ENCODE measurements around the gene MYBPC3. TPM values are rescaled to one million over a fixed set of nuclear protein-coding genes. Genes with fewer than 3 reads are reported as not detected.

Gene MYBPC3
- total and polyA plus RNA-seq, 2 donors (not counting 3 experiments of a cell fraction or from before 2014, with no cell fraction given): not detected

DNA sequence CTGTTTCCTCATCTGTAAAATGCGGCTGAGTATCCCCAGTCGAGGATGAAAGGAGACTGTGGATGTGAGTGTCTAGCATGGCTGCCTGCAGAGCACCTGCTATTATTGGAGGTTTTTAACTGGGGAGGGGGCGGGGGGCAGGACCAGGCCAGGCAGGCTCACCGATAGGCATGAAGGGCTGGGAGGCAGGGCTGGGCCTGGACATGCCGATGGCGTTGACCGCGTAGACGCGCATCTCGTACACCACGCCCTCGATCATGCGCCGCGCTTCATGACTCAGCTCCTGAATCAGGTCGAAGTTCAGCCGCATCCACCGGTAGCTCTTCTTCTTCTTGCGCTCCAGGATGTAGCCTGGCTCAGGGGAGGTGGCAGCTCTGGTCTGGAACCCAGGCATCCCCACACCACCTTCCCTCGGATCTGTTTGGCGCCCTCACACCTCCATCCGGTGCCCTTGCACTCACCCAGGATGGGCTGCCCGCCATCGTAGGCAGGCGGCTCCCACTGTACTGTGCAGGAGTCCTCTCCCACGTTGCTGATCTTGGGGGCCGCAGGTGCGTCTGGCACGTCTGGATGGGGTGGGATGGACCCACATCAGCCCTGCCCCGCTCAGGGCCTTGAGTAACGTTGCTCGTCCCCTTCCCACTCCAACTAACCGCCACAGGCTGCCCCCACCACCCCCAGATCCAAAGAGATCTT, 15.1 kb downstream of the MYBPC3 start:
- Histone ChIP-seq H3K4me1 (ENCODE audit: control insufficient read depth, extremely low read depth, insufficient read depth, low read length) (no peaks in the 10 kb centered on the region), H3K4me3 (replicated peaks in 1 of 3; ENCODE audit: insufficient read depth in 1 of 3, low read depth in 1 of 3, low read length in 3 of 3) (no peak overlapping the region), H4K20me1 (replicated peaks; ENCODE audit: control insufficient read depth, extremely low read depth, insufficient read depth, low read length) (no peaks in the 10 kb centered on the region), H3K27ac (ENCODE audit: insufficient read depth, low read depth, low read length) (no peak overlapping the region), H3K79me2 (ENCODE audit: control insufficient read depth, insufficient read depth, low read length) (no peaks in the 10 kb centered on the region), H3K4me2 (ENCODE audit: insufficient read depth, low read length) (no peak overlapping the region), H3K9me1 (replicated peaks; ENCODE audit: control insufficient read depth, extremely low read depth, insufficient read depth, low read length) (no peaks in the 10 kb centered on the region), H2AFZ (ENCODE audit: low read depth, low read length) (no peak overlapping the region), H3K9ac (replicated peaks; ENCODE audit: extremely low read depth, insufficient read depth, low read length) (no peak overlapping the region), H3K27me3 (ENCODE audit: control insufficient read depth in 2 of 2, insufficient read depth in 2 of 2, low read length in 2 of 2) (no peaks in the 10 kb centered on the region), H3K36me3 (ENCODE audit: control insufficient read depth in 2 of 2, extremely low read depth in 1 of 2, insufficient read depth in 2 of 2, low read length in 2 of 2) (no peaks in the 10 kb centered on the region), H3K9me3 (replicated peaks; ENCODE audit: control insufficient read depth, insufficient read depth, low read length) (no peaks in the 10 kb centered on the region)
- ChIA-PET CTCF (interaction anchor here (1.1 kb wide), 1 partner anchor 18 kb away, joined by 3 read pairs; no protein-coding TSS in a partner anchor), POLR2A (no interaction called here)
- intact Hi-C loops (cut with micrococcal nuclease): no loop called here
- DNase-seq (ENCODE audit: low read depth, low spot score): no peak
- no TSS peak for BruUV-seq (replicated peaks)
- dilution Hi-C loops (cut with MboI; ENCODE audit: extremely low pct_ligation_motif_present, low sequenced_read_pairs): no loop called here
- no peak for TF ChIP-seq POLR2AphosphoS5 (IDR thresholded peaks at IDR 0.05; ENCODE audit: insufficient read depth, low read depth, low read length)
- TF ChIP-seq GATA2 (IDR thresholded peaks at IDR 0.05; ENCODE audit: insufficient read depth, insufficient read length, low read depth, low read length): no peak
- TF ChIP-seq JUN (IDR thresholded peaks at IDR 0.05; ENCODE audit: borderline replicate concordance, insufficient read depth, insufficient read length, low read depth): no peak
- no peak for TF ChIP-seq MYC (IDR thresholded peaks at IDR 0.05; ENCODE audit: low read depth, low read length)
- TF ChIP-seq MAX (IDR thresholded peaks at IDR 0.05; ENCODE audit: insufficient read depth, insufficient read length): no peak
- TF ChIP-seq FOS (IDR thresholded peaks at IDR 0.05; ENCODE audit: borderline replicate concordance, insufficient read depth, low read length): no peak
- TF ChIP-seq, protein P1, sequence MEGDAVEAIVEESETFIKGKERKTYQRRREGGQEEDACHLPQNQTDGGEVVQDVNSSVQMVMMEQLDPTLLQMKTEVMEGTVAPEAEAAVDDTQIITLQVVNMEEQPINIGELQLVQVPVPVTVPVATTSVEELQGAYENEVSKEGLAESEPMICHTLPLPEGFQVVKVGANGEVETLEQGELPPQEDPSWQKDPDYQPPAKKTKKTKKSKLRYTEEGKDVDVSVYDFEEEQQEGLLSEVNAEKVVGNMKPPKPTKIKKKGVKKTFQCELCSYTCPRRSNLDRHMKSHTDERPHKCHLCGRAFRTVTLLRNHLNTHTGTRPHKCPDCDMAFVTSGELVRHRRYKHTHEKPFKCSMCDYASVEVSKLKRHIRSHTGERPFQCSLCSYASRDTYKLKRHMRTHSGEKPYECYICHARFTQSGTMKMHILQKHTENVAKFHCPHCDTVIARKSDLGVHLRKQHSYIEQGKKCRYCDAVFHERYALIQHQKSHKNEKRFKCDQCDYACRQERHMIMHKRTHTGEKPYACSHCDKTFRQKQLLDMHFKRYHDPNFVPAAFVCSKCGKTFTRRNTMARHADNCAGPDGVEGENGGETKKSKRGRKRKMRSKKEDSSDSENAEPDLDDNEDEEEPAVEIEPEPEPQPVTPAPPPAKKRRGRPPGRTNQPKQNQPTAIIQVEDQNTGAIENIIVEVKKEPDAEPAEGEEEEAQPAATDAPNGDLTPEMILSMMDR (IDR thresholded peaks at IDR 0.05; ENCODE audit: extremely low read depth in 1 of 2, insufficient read depth in 1 of 2, low read depth in 1 of 2, low read length in 2 of 2): no peak
- TF ChIP-seq EZH2 (IDR thresholded peaks at IDR 0.05; ENCODE audit: borderline replicate concordance, low read depth, low read length, severe bottlenecking): no peak
- TF ChIP-seq POLR2A (IDR thresholded peaks at IDR 0.05; ENCODE audit: low read depth, low read length): no peak
- no peak for FAIRE-seq

Data from endothelial cell of umbilical vein (primary cell).